H54 (cell line): Measurements from ENCODE around the gene FASTKD2.

ENCODE experiments used
- DNase-seq: peaks from one replicate; pipeline ENCODE4 v3.0.0; 2011; ENCODE audit warnings: low spot score, mixed read lengths; ENCODE audit not compliant: insufficient read length
- FAIRE-seq: peaks from 3 replicates; lab custom pipeline; 2011; peaks lifted over from hg19 to GRCh38; lab: Jason Lieb, UNC
- POLR2A ChIP-seq: IDR thresholded peaks from 2 replicates; pipeline ENCODE4 v1.6.1; 2011; ENCODE audit warnings: low read depth, mild to moderate bottlenecking, low read length

Gene FASTKD2

DNA sequence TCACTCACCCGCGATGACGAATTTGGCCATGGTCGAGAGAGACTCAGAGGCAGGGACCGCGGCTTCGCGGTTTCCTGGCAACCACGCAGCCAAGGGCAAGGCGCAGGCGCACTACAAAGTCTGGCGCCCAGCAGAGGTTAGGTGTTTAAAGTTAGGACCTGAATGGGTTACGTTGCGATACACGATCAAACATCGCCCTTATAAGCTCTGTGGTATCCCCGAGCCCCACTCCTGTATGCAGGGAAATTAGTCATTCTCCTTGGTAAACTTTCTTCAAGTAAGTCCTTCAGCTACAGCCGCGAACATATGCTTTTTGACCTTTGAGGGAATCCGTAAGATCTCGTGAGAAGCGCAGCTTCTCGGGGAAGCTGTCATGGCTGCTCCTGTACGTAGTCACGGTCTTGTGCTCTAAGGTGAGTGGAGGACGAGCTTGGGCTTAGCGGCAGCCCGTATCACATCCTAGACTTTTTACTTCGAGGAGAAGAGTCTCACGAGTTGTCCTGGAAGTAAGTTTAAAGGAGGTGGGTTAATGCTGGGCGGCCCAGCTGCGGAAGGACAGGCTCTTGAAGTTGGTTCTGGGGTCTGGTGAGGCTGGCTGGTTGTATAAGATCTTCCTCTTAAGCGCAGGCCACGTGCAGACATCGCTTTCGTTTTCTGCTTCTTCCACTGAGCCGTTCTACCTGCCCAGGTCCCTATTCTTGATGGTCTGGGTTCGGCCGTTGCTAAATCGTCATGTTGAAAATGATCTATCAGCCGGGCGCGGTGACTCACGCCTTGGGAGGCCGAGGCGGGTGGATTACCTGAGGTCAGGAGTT, at the start of gene FASTKD2, which contains the start of gene MDH1B:
Gene FASTKD2, plus strand, starts transcription at position 365 of the 815 bp plus-strand sequence. CDS start 1,088 bp downstream, outside the sequence.
Gene MDH1B, minus strand, starts transcription at position 87 of the 815 bp plus-strand sequence. Its CDS starts 57 bp downstream, at position 30.
- peak; percentile 82 for DNase-seq
- peak; percentile 90 for FAIRE-seq
- peak; percentile 71 for TF ChIP-seq POLR2A

DNA sequence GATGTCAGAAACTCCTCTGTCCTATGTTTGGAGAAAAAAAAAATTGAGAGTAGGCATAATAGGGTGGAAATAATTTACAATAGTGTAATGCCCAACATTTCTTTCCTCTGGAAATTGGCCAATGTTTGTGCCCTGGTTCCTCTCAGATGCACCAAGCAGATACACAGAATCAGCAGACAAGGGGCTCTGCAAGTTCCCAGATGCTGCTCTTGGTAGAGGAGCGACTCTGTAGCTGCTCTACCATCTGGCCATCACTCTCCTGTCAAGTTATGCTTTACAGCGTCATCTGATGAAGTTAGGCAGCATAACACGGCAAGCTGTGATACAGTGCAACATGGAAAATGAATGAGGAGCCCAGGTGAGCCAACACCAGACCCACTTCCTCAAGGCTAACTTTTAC, 48.8 kb upstream of the FASTKD2 start:
- DNase-seq: no peak
- TF ChIP-seq POLR2A: no peak
- no peak for FAIRE-seq

- TF ChIP-seq POLR2A: no peak
- DNase-seq (no peak), FAIRE-seq (no peak)
Observed at GRCh38 chr2:206718296-206718695, 47.1 kb upstream of the FASTKD2 start, which contains the start of gene DYTN. TSS of gene DYTN (minus strand) at chr2:206718396. CDS start at chr2:206718279, 117 bp downstream.

GRCh38 chr2:206721256-206721920, 44.0 kb upstream of the FASTKD2 start:
- TF ChIP-seq POLR2A: no peak
- DNase-seq (no peak), FAIRE-seq (no peak)

GRCh38 chr2:206723288-206723687, 42.1 kb upstream of the FASTKD2 start:
- no peak for TF ChIP-seq POLR2A
- DNase-seq (no peak), FAIRE-seq (no peak)

DNA sequence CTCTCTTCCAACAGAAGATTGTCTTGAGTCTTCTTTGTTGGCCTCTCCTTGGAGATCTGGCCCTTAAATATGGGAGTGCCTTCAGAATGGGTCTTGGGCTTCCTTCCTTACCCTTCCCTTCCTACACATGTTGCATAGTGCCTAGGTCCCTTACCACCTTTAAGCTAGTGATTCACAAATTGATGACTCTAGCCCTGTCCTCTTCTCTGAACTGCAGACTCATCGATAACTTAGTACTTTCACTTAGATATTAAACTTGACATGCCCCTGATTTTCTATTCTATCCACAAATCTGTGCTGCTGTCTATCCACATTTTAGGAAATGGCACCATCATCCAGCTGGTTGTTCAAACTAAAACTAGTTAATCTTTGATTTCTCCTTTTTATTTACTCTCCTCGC, 38.1 kb upstream of the FASTKD2 start:
- DNase-seq (no peak), FAIRE-seq (no peak)
- TF ChIP-seq POLR2A: no peak

DNA sequence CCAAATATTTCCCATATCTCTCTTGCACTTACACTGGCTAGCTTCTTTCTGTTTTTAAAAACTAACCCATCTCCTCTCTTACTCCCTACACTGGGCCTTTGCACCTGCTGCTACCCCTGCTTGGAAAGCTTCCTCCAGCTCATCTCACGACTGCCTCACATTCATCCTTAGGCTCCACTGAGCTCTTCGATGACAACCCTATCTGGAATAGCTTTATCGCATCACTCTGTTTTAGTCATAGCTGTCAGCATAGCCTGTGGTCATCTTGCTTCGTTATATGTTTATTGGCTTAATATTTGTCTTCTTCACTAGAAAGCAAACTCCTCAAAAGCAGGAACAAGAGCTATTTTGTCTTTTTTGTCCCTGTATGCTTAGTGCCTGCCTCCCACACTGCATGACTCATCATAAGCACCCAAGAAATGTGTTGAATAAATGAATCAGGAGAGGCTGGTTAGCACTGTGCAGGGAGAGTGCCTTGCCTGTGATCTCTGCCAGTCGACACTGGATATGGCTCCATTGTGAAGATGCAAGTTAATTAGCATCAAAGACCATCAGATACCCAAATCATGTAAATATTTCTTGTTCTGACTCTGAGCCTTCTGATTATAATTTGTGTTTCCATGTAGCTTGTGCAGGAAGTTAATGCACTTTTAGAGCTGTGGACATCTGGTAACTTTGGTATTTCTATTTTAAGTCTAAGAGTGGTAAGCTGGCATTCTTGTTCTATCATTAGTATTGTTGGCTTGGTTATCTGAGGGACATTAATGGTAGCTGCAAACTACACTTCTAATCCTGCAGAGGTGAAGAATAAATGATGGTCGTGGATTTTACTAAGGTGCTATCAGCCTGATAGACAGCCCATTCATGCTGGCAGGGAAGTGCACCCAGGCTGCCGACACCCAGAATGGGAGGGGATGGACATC, 36.9 kb upstream of the FASTKD2 start:
- TF ChIP-seq POLR2A: no peak
- FAIRE-seq (peak; percentile 95), DNase-seq (peak; percentile 24)

DNA sequence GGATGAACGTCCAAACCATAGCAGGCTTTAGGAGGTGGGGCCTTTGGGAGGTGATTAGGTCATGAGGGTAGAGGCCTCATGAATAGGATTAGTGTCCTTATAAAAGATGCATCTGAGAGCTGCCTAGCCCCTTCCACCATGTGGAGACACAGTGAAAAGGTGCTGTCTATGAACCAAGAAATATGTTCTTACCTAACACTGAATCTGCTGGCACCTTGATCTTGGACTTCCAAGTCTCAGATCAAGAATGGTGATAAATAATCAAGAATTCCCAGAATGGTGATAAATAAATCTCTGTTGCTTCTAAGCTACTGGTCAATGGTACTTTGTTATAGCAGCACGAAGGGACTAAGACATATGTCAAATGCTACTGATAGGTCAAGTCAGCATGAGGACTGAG, 32.1 kb upstream of the FASTKD2 start:
- no peak for DNase-seq
- no peak for TF ChIP-seq POLR2A
- FAIRE-seq: no peak

GRCh38 chr2:206736935-206737334, 28.5 kb upstream of the FASTKD2 start:
- DNase-seq (no peak), FAIRE-seq (no peak)
- TF ChIP-seq POLR2A: no peak

GRCh38 chr2:206739271-206739670, 26.1 kb upstream of the FASTKD2 start:
- no peak for TF ChIP-seq POLR2A
- no peak for DNase-seq
- no peak for FAIRE-seq

DNA sequence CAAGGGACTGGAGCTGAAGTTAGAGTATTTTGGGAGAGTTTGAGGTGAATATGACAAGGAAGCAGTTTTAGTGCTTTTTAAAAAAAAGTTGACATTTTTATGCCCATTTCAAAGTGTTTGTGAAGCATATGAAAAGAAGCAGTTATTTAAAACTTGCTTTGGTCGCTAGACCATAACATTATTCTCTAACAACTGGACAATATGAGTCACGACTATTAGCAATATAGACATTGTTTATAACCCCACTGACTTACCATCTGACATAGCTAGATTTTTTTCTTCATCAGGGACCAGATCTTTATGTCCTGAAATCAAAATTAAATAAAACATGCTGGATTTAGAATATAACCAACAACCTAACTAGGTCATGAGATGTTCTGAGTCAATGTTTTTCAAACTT, 24.6 kb upstream of the FASTKD2 start:
- TF ChIP-seq POLR2A: no peak
- DNase-seq (no peak), FAIRE-seq (no peak)

DNA sequence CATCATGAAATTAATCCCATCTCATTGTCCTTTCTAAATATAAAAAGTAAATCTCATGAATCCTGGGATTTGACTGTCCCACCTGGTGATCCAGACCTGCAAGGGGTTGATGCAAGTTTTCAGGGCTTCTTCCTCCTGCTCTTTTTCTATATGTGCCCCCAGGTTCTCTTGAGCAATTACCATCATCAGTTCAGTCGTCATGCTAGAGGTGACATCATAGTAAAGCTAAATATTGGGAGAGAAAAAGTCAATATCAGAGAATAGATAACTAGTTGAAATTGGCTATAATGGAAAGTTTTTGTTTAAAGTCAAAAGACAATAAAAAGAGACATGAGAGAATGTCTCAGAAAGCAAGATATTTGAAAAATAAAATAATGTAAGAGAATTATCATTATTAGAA, 8.6 kb upstream of the FASTKD2 start:
- TF ChIP-seq POLR2A: no peak
- no peak for DNase-seq
- FAIRE-seq: no peak

DNA sequence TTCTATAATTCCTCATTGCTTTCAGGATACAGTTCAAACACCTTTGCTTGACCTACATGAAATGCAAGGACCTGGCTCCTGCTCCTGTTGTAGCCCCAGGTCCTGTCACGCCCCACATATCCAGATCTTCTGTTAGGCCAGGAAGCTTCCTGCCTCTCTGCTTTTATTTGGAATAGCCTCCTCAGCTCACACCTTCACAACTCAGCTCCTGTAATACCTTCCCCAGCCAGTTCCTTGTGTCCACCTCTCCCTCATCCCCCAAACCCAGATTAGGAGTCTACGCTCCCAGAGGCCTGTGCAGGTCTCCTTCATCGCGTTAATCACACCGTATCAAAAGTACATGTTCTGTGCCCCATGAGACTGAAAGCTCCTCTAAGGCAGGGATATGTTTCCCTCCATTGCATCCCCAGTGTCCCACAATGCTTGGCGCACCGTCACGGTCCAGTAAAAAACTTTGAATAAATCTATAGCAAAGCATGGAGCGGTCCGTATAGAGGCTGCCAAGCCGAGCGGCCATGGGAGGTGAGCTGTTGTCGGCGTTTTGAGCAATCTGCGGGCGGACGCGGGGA, 649 bp upstream of the FASTKD2 start:
- DNase-seq: no peak
- peak; percentile 45; the same call in 1 of the 2 replicates for TF ChIP-seq POLR2A
- FAIRE-seq: no peak
